ENCODE results near the gene RNF2. TPM values are rescaled to one million over a fixed set of nuclear protein-coding genes. Genes with fewer than 3 reads are reported as not detected.

The RNF2 gene
- total RNA-seq, 4 donors from 2014 or later, result 11.9 to 15.3 (median 13.0) TPM

- Histone ChIP-seq H3K27ac (no peak overlapping the region), H3K9me3 (no peaks in the 10 kb centered on the region), H3K4me1 (no peaks in the 10 kb centered on the region), H3K4me3 (no peak overlapping the region), H3K27me3 (no peaks in the 10 kb centered on the region), H3K36me3 (no peaks in the 10 kb centered on the region)
- intact Hi-C loops (cut with DNase I), result no loop called here
- no peak for TF ChIP-seq CTCF (IDR thresholded peaks at IDR 0.05)
- no peak for TF ChIP-seq POLR2A (IDR thresholded peaks at IDR 0.05)
- 71 to 83% methylated on average over 3 of the region's 3 CpGs for WGBS, 2 donors
- DNase-seq, result no peak
Measured at GRCh38 chr1:185033686-185034085, 11.7 kb upstream of the RNF2 start.

- 77 to 88% methylated on average over 1 of the region's 1 CpG for WGBS, 2 donors
- TF ChIP-seq POLR2A (IDR thresholded peaks at IDR 0.05), result no peak
- H3K4me3 ChIP-seq, result no peak overlapping the region
- DNase-seq, result no peak
- no peaks in the 10 kb centered on the region for H3K9me3 ChIP-seq
- intact Hi-C loops (cut with DNase I), result no loop called here
- no peaks in the 10 kb centered on the region for H3K36me3 ChIP-seq
- H3K4me1 ChIP-seq, result no peaks in the 10 kb centered on the region
- no peaks in the 10 kb centered on the region for H3K27me3 ChIP-seq
- H3K27ac ChIP-seq, result no peak overlapping the region
Measured at GRCh38 chr1:185035258-185035657, 10.1 kb upstream of the RNF2 start.

- Histone ChIP-seq H3K36me3 (no peaks in the 10 kb centered on the region), H3K4me1 (no peaks in the 10 kb centered on the region), H3K27me3 (no peaks in the 10 kb centered on the region), H3K27ac (no peak overlapping the region), H3K9me3 (no peaks in the 10 kb centered on the region), H3K4me3 (no peak overlapping the region)
- no peak for TF ChIP-seq POLR2A (IDR thresholded peaks at IDR 0.05)
- no peak for TF ChIP-seq CTCF (IDR thresholded peaks at IDR 0.05)
- intact Hi-C loops (cut with DNase I), result no loop called here
- DNase-seq, result no peak
- 92% methylated on average over 7 of the region's 7 CpGs for WGBS, 2 donors
Measured at GRCh38 chr1:185038813-185039376, 6.5 kb upstream of the RNF2 start.

- no peaks in the 10 kb centered on the region for H3K9me3 ChIP-seq
- 81 to 82% methylated on average over 4 of the region's 4 CpGs for WGBS, 2 donors
- no peak for TF ChIP-seq CTCF (IDR thresholded peaks at IDR 0.05)
- no peak for TF ChIP-seq POLR2A (IDR thresholded peaks at IDR 0.05)
- H3K4me3 ChIP-seq, result no peak overlapping the region
- H3K27me3 ChIP-seq, result no peaks in the 10 kb centered on the region
- H3K27ac ChIP-seq, result no peak overlapping the region
- DNase-seq, result no peak
- H3K4me1 ChIP-seq, result peaks cover 0 to 5% (median 0%) of the 10 kb centered on the region in 3 donors
- H3K36me3 ChIP-seq, result no peaks in the 10 kb centered on the region
- intact Hi-C loops (cut with DNase I), result no loop called here
Measured at GRCh38 chr1:185039726-185040407, 5.5 kb upstream of the RNF2 start.

- Histone ChIP-seq H3K27me3 (no peaks in the 10 kb centered on the region), H3K4me3 (no peak overlapping the region), H3K36me3 (no peaks in the 10 kb centered on the region), H3K4me1 (peaks cover 0 to 6% (median 0%) of the 10 kb centered on the region in 3 donors), H3K9me3 (no peaks in the 10 kb centered on the region), H3K27ac (no peak overlapping the region)
- TF ChIP-seq POLR2A (IDR thresholded peaks at IDR 0.05), result no peak
- TF ChIP-seq CTCF (IDR thresholded peaks at IDR 0.05), result no peak
- intact Hi-C loops (cut with DNase I), result no loop called here
- 66 to 72% methylated on average over 1 of the region's 1 CpG for WGBS, 2 donors
- DNase-seq, result no peak
Measured at GRCh38 chr1:185040408-185040735, 5.0 kb upstream of the RNF2 start.

All from esophagus squamous epithelium (tissue), 5 donors.